HL-60 (cell line): Measurements from ENCODE around the gene SPTBN1.

Experiments
- CTCF ChIP-seq: IDR thresholded peaks from one replicate; pipeline ENCODE4 v1.5.1; 2011; ENCODE audit warnings: low read length, control low read depth, inconsistent platforms; ENCODE audit not compliant: insufficient read depth
- POLR2AphosphoS5 ChIP-seq: IDR thresholded peaks from 2 replicates; pipeline ENCODE4 v1.6.1; 2012; ENCODE audit warnings: low read depth
- REST ChIP-seq: IDR thresholded peaks from 2 replicates; pipeline ENCODE4 v1.6.1; 2012; ENCODE audit warnings: low read depth; ENCODE audit not compliant: insufficient replicate concordance

GRCh38 chr2:54518430-54518829, 62.3 kb downstream of the SPTBN1 start:
- no peak for TF ChIP-seq CTCF
- TF ChIP-seq POLR2AphosphoS5 = no peak
- TF ChIP-seq REST = no peak
